K562 (cell line): ENCODE data around the gene MYO1E. TPM values are rescaled to one million over a fixed set of nuclear protein-coding genes. Genes with fewer than 3 reads are reported as not detected.

ENCODE experiments used
- BMI1 ChIP-seq: fragments of 150-350 bp; IDR thresholded peaks from 2 replicates; pipeline ENCODE4 v1.6.1; 2014; ENCODE audit warnings: low read length
- HMG20B ChIP-seq: fragments of 250-450 bp; sonication (Bioruptor Pico); IDR thresholded peaks from 2 replicates; pipeline ENCODE4 v1.5.0; 2021; ENCODE audit warnings: mild to moderate bottlenecking
- IRF9 ChIP-seq: fragments of 450-650 bp; IDR thresholded peaks from 2 replicates; pipeline ENCODE4 v1.6.1; 2016; ENCODE audit warnings: missing biosample characterization, missing genetic modification characterization
- MCM5 ChIP-seq: fragments of 450-650 bp; IDR thresholded peaks from 2 replicates; pipeline ENCODE4 v1.6.1; 2016; ENCODE audit warnings: low read depth
- RBFOX2 ChIP-seq: fragments of 200-400 bp; formaldehyde crosslinking; IDR thresholded peaks from 2 replicates; pipeline ENCODE4 v1.6.1; 2017; ENCODE audit warnings: low read depth, mild to moderate bottlenecking, low read length, moderate library complexity
- RFX7 ChIP-seq: fragments of 250-450 bp; sonication (Bioruptor Pico); IDR thresholded peaks from 2 replicates; pipeline ENCODE4 v1.5.1; 2021; ENCODE audit warnings: mild to moderate bottlenecking
- RREB1 ChIP-seq: fragments of 250-450 bp; sonication (Bioruptor Pico); IDR thresholded peaks from 2 replicates; pipeline ENCODE4 v1.4.0; 2020
- SPI1 ChIP-seq: IDR thresholded peaks from 2 replicates; pipeline ENCODE4 v1.6.1; 2011; ENCODE audit warnings: low read depth, low read length, control low read depth, borderline replicate concordance
- TFAP4 ChIP-seq: sonication (generic); formaldehyde crosslinking; IDR thresholded peaks from 2 replicates; pipeline ENCODE4 v1.8.0; 2022; ENCODE audit warnings: missing genetic modification reagents, mild to moderate bottlenecking, moderate library complexity, borderline replicate concordance
- USF1 ChIP-seq: sonication (generic); formaldehyde crosslinking; IDR thresholded peaks from 2 replicates; pipeline ENCODE4 v1.9.0; 2022; ENCODE audit warnings: mild to moderate bottlenecking, missing genetic modification reagents
- YY1 ChIP-seq, 3 experiments: IDR thresholded peaks; 2 replicates each; pipeline ENCODE4 v1.6.1; 2011; ENCODE audit warnings: low read length in 2 of 3, mild to moderate bottlenecking in 2 of 3, moderate library complexity in 2 of 3, borderline replicate concordance in 1 of 3, control low read depth in 1 of 3, low read depth in 1 of 3; ENCODE audit not compliant: insufficient read depth in 3 of 3, insufficient replicate concordance in 2 of 3, control insufficient read depth in 1 of 3, insufficient read length in 1 of 3; ENCODE audit errors: extremely low read depth in 1 of 3
- ZNF253 ChIP-seq: fragments of 250-450 bp; sonication (Bioruptor Pico); conservative IDR thresholded peaks from 2 replicates; pipeline ENCODE4 v1.6.1; 2021; ENCODE audit warnings: mild to moderate bottlenecking
- ZNF280B ChIP-seq: fragments of 250-450 bp; sonication (Bioruptor Pico); IDR thresholded peaks from 2 replicates; pipeline ENCODE4 v1.5.1; 2021; ENCODE audit warnings: mild to moderate bottlenecking
- ZNF408 ChIP-seq: fragments of 250-450 bp; sonication (Bioruptor Pico); IDR thresholded peaks from 2 replicates; pipeline ENCODE4 v1.4.0; 2020; ENCODE audit warnings: low read depth, mild to moderate bottlenecking, moderate library complexity
- ZNF584 ChIP-seq: fragments of 200-800 bp; sonication (Bioruptor generic); IDR thresholded peaks from 2 replicates; pipeline ENCODE4 v1.6.1; 2016; ENCODE audit warnings: low read depth, mild to moderate bottlenecking, missing genetic modification characterization, missing compliant biosample characterization
- ZNF764 ChIP-seq: fragments of 250-450 bp; sonication (Bioruptor Pico); IDR thresholded peaks from 2 replicates; pipeline ENCODE4 v1.4.0; 2020; ENCODE audit warnings: low read depth, mild to moderate bottlenecking, moderate library complexity
- polyA plus RNA-seq, 8 experiments: library from polyadenylated mRNA; depleted of rRNA in 4 of 8; stranded (reverse) in 5 of 8; unstranded in 3 of 8; fragments of >200 nt; fragmentation: Nextera tagmentation in 2 of 8; fragmentation: Illumina TruSeq in 1 of 8; extraction: Ambion mirVana in 2 of 8; extraction: Trizol in 1 of 8; gene quantifications; 2 replicates each; pipeline versions ENCODE4 v1.2.1 to v1.2.3, GENCODE V29; 2011 to 2014; ENCODE audit warnings: inconsistent platforms in 1 of 8, missing spikeins in 1 of 8
- total RNA-seq, 7 experiments: library from RNA; depleted of rRNA in 6 of 7; stranded (reverse); fragments of >200 nt in 6 of 7; fragmentation: Illumina TruSeq in 2 of 7; extraction: Trizol in 2 of 7; gene quantifications; 2 replicates each; pipeline versions ENCODE4 v1.2.1 to v1.2.3, GENCODE V29; 2011 to 2021; ENCODE audit warnings: low replicate concordance in 1 of 7

The MYO1E gene
- total and polyA plus RNA-seq, 9 of the 15 experiments (the other 6 are each of a cell fraction or from before 2014, with no cell fraction given) = under 0.01 to 0.44 (median 0.01) TPM; not detected in 6

DNA sequence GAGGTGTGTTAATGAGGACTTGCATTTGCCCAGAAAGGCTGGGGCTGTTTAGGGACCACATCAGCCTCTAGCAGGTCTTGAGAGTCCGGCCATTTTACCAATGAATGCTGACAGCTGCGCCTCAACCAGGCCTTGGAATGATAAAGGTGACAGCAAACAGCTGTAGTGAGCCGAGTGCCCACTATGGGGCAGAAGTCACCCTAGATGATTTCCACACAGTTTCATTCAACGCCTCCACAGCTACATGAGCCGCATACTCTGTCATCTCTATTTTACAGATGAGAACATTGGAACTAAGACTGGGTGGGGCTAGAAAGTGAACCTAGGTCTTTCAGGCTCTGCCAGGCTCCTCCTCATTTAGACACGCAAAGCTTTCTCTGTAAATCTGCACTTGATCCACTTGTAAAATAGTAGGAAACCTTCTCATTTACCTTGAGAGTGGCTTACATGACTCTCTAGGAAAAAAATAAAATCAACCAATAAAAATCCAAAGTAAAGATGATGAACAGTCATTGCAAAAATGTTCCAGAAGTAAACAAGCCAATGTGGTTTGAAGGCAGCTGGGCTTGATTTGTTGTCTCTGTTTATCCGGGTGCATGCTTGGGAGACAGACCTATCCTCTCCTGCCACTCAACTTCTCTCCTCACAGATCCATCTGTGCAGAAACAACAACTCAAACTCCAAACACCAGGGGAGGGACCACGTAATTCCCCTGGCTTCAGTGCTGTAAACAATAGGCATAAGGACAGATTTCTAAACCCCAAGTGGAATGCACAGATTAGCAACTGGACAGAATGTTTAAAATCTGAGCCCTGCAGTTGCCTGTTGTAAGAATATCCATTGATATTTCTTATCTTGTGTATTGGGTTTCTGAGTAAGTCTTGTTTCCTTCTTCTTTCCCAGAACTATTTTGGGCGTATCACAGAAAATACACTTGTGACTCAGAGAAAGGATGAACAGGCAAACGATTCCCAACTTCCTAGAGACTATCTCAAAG, 197.5 kb downstream of the MYO1E start (continued):
- TF ChIP-seq IRF9 (tag) = no peak
- no peak for TF ChIP-seq ZNF584 (CRISPR knock-in tag)
- no peak for TF ChIP-seq ZNF253
- TF ChIP-seq RFX7 (CRISPR knock-in tag) = no peak
- no peak for TF ChIP-seq RBFOX2
- no peak for TF ChIP-seq ZNF408 (CRISPR knock-in tag)
- TF ChIP-seq BMI1 = no peak
- TF ChIP-seq YY1 (IDR thresholded peaks at IDR 0.05; ENCODE audit: borderline replicate concordance in 1 of 3, control insufficient read depth in 1 of 3, extremely low read depth in 1 of 3, insufficient read depth in 3 of 3, insufficient read length in 1 of 3, insufficient replicate concordance in 2 of 3, low read depth in 1 of 3, low read length in 2 of 3) = peak in 2 of 3 experiments; percentile 10 to 61
- no peak for TF ChIP-seq HMG20B (CRISPR knock-in tag)
- TF ChIP-seq RREB1 (CRISPR knock-in tag) = no peak
- TF ChIP-seq SPI1 = no peak
- TF ChIP-seq ZNF764 = no peak
- no peak for TF ChIP-seq USF1 (CRISPR knock-in tag)
- TF ChIP-seq MCM5 = no peak
- TF ChIP-seq TFAP4 (CRISPR knock-in tag) = peak; percentile 68
- no peak for TF ChIP-seq ZNF280B (CRISPR knock-in tag)
